Subcutaneous abdominal adipose tissue (tissue), 5 donors: ENCODE data around the gene SRPK3.

Experiments
- H3K27ac ChIP-seq: one replicate; pipeline ENCODE4 v1.7.0; 2013; ENCODE audit warnings: low read depth, mild to moderate bottlenecking, inconsistent platforms, low read length, moderate library complexity
- H3K27me3 ChIP-seq, 5 donors: one replicate each; pipeline ENCODE4 v1.7.0; 2013; ENCODE audit warnings: low read length in 5 of 5, inconsistent platforms in 1 of 5; ENCODE audit not compliant: control insufficient read depth in 5 of 5, insufficient read depth in 4 of 5
- H3K36me3 ChIP-seq, 5 donors: one replicate each; pipeline ENCODE4 v1.7.0; 2013; ENCODE audit warnings: low read length in 5 of 5; ENCODE audit not compliant: control insufficient read depth in 5 of 5, insufficient read depth in 5 of 5
- H3K4me1 ChIP-seq, 5 donors: one replicate each; pipeline ENCODE4 v1.7.0; 2013; ENCODE audit warnings: low read length in 5 of 5, mild to moderate bottlenecking in 3 of 5, moderate library complexity in 1 of 5; ENCODE audit not compliant: control insufficient read depth in 5 of 5, insufficient read depth in 5 of 5
- H3K4me3 ChIP-seq, 5 donors: one replicate each; pipeline ENCODE4 v1.7.0; 2013; ENCODE audit warnings: low read length in 5 of 5, low read depth in 1 of 5
- H3K9ac ChIP-seq, 5 donors: one replicate each; pipeline ENCODE4 v1.7.0; 2013; ENCODE audit warnings: low read length in 5 of 5, mild to moderate bottlenecking in 4 of 5, moderate library complexity in 3 of 5
- H3K9me3 ChIP-seq, 5 donors: one replicate each; pipeline ENCODE4 v1.7.0; 2013; ENCODE audit warnings: low read length in 5 of 5; ENCODE audit not compliant: control insufficient read depth in 5 of 5
- donor health status: healthy.
- donor health status: healthy.
- donor health status: healthy.
- donor health status: healthy.
- donor health status: healthy.

The SRPK3 gene

GRCh38 chrX:153780678-153781427 is at the start of gene SRPK3:
SRPK3 (plus strand) TSS chrX:153781041; CDS start chrX:153781087, 46 bp downstream.
- Histone ChIP-seq H3K36me3 (peaks cover 0 to 19% (median 10%) of the 10 kb centered on the region in 5 donors), H3K27ac (no peak within 1 kb of the TSS), H3K9ac (no peak within 1 kb of the TSS), H3K9me3 (no peaks in the 10 kb centered on the region), H3K4me1 (peaks cover 0 to 22% (median 10%) of the 10 kb centered on the region in 5 donors), H3K4me3 (no peak within 1 kb of the TSS), H3K27me3 (peaks cover 7 to 26% (median 17%) of the 10 kb centered on the region in 5 donors)

DNA sequence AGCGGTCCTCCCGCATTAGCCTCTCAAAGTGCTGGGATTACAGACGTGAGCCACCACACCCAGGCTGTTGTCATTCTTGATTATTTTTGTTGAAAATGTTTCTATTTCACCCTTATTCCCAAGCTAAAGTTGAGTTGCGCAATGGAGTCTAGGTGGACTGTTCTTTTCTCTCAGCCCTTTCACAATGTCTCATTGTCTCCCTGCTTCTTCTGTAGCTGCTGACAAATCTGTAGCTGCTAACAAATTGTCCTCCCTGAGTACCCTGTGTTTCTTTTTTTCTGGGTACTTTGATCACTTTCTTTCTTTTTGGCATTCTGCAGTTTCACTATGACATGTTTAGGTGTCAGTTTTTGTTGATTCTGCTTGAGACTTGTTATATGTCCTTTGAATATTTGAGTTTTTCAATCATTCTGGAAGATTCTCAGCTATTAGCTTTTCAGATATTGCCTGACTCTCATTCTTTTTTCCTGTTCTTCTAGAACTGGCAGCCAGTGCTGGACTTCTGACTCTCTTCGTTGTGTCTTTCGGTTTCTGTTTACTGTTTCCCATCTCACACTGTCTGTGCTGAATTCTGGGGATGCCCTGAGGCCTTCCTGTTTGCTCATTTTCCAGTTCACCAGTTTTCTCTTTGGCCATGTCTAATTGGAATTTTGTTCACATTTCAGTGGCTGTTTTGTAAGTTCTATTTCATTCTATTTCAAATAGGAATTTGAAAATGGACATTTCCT is 49.6 kb upstream of the SRPK3 start:
- no peak overlapping the region for H3K27ac ChIP-seq
- H3K9ac ChIP-seq, result no peak overlapping the region
- H3K9me3 ChIP-seq, result peaks cover 4 to 13% (median 9%) of the 10 kb centered on the region in 5 donors
- peaks cover 0 to 9% (median 0%) of the 10 kb centered on the region in 5 donors for H3K27me3 ChIP-seq
- no peak overlapping the region for H3K4me3 ChIP-seq
- H3K36me3 ChIP-seq, result peaks cover 0 to 9% (median 7%) of the 10 kb centered on the region in 5 donors
- peaks cover 9 to 29% (median 25%) of the 10 kb centered on the region in 5 donors for H3K4me1 ChIP-seq

DNA sequence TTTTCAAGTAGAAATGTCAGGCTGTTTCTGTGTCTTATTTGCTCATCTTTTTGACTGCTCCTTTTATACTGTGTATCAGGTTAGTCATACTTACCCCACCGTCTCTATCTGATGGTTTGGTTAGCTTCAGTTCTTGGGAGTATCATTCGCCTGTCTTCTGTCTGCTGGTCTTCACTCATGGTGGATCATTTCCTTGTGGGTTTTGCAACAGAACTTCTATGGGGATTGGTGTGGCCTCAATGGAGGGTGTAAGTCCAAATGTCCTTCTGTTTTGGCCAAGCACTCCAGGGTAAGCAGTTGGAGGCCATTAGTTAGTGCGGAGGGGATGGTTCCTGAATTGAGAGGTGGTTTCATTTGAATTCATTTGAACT is 49.0 kb upstream of the SRPK3 start:
- Histone ChIP-seq H3K27ac (no peak overlapping the region), H3K4me3 (no peak overlapping the region), H3K4me1 (peaks cover 9 to 23% (median 20%) of the 10 kb centered on the region in 5 donors), H3K36me3 (peaks cover 0 to 14% (median 9%) of the 10 kb centered on the region in 5 donors), H3K27me3 (peaks cover 0 to 9% (median 0%) of the 10 kb centered on the region in 5 donors), H3K9me3 (peaks cover 4 to 13% (median 9%) of the 10 kb centered on the region in 5 donors), H3K9ac (no peak overlapping the region)

DNA sequence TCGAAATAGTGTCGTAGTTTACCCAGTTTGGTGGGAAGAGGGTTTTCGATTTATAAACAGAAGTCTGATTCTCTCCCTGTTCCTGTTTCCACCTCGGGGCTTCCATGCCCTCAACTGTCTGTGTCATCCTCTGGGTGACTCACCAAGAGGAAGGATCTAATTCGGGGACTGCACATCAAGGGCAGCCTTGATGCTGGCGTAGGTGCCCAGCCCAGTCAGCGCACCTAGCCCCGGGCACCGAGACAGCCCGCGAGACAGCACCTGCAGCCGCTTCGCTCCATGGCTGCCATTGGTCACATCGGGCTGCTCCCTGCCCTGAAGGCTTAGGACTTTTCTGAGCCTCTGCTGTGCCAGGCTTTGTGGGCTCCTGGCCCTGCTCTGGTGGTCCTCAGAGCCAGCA is 48.4 kb upstream of the SRPK3 start:
- H3K9ac ChIP-seq, result no peak overlapping the region
- H3K9me3 ChIP-seq, result peaks cover 4 to 13% (median 9%) of the 10 kb centered on the region in 5 donors
- H3K27ac ChIP-seq, result no peak overlapping the region
- peaks cover 5 to 17% (median 14%) of the 10 kb centered on the region in 5 donors for H3K4me1 ChIP-seq
- H3K36me3 ChIP-seq, result peaks cover 0 to 20% (median 13%) of the 10 kb centered on the region in 5 donors
- H3K4me3 ChIP-seq, result no peak overlapping the region
- H3K27me3 ChIP-seq, result peaks cover 0 to 7% (median 0%) of the 10 kb centered on the region in 5 donors

- Histone ChIP-seq H3K9ac (no peak overlapping the region), H3K36me3 (peaks cover 0 to 23% (median 15%) of the 10 kb centered on the region in 5 donors), H3K4me3 (no peak overlapping the region), H3K4me1 (peaks cover 0 to 4% (median 2%) of the 10 kb centered on the region in 5 donors), H3K9me3 (peaks cover 4 to 13% (median 9%) of the 10 kb centered on the region in 5 donors), H3K27me3 (peaks cover 0 to 2% (median 0%) of the 10 kb centered on the region in 5 donors), H3K27ac (no peak overlapping the region)
Measured at GRCh38 chrX:153733651-153734240, 47.1 kb upstream of the SRPK3 start.

- peaks cover 0 to 2% (median 0%) of the 10 kb centered on the region in 5 donors for H3K27me3 ChIP-seq
- peaks cover 4 to 13% (median 9%) of the 10 kb centered on the region in 5 donors for H3K9me3 ChIP-seq
- no peak overlapping the region for H3K27ac ChIP-seq
- peaks cover 0 to 27% (median 13%) of the 10 kb centered on the region in 5 donors for H3K36me3 ChIP-seq
- no peak overlapping the region for H3K9ac ChIP-seq
- H3K4me1 ChIP-seq, result no peaks in the 10 kb centered on the region
- H3K4me3 ChIP-seq, result no peak overlapping the region
Measured at GRCh38 chrX:153734871-153735270, 46.0 kb upstream of the SRPK3 start.

GRCh38 chrX:153735274-153735673 is 45.6 kb upstream of the SRPK3 start:
- H3K36me3 ChIP-seq, result peaks cover 0 to 31% (median 13%) of the 10 kb centered on the region in 5 donors
- H3K27me3 ChIP-seq, result peaks cover 0 to 6% (median 2%) of the 10 kb centered on the region in 5 donors
- H3K9me3 ChIP-seq, result peaks cover 4 to 13% (median 9%) of the 10 kb centered on the region in 5 donors
- H3K9ac ChIP-seq, result no peak overlapping the region
- H3K4me3 ChIP-seq, result no peak overlapping the region
- H3K27ac ChIP-seq, result no peak overlapping the region
- H3K4me1 ChIP-seq, result no peaks in the 10 kb centered on the region

GRCh38 chrX:153736071-153736820 is 44.6 kb upstream of the SRPK3 start:
- no peak overlapping the region for H3K27ac ChIP-seq
- peaks cover 4 to 13% (median 9%) of the 10 kb centered on the region in 5 donors for H3K9me3 ChIP-seq
- peaks cover 0 to 8% (median 2%) of the 10 kb centered on the region in 5 donors for H3K27me3 ChIP-seq
- no peaks in the 10 kb centered on the region for H3K4me1 ChIP-seq
- peaks cover 0 to 35% (median 15%) of the 10 kb centered on the region in 5 donors for H3K36me3 ChIP-seq
- no peak overlapping the region for H3K9ac ChIP-seq
- no peak overlapping the region for H3K4me3 ChIP-seq

DNA sequence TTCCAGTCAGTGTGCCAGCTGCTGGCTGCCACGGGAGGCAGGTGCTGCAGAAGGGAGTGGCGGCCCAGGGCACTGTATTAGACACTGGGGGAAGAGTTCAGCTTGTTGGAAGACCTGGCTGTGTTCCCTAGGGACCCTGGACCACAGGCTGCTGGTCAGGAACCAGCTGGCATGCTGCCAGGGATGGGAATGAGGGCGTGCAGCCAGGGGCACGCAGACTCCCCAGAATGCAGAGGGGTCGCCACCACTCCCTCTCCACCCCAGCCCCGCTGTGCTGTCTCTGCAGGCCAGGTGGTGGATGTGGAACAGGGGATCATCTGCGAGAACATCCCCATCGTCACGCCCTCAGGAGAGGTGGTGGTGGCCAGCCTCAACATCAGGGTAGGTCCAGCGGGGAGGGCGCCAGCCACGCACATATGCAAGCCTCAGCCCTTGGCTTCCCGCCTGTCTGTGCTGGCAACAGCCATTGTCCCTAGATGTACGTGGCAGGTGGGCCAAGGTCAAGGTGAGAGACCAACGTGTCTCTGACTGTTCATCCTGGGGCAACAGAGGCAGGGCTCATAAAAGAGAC is 43.9 kb upstream of the SRPK3 start:
- no peak overlapping the region for H3K4me3 ChIP-seq
- H3K27ac ChIP-seq, result no peak overlapping the region
- peaks cover 2 to 7% (median 4%) of the 10 kb centered on the region in 5 donors for H3K9me3 ChIP-seq
- H3K9ac ChIP-seq, result no peak overlapping the region
- peaks cover 0 to 35% (median 15%) of the 10 kb centered on the region in 5 donors for H3K36me3 ChIP-seq
- H3K27me3 ChIP-seq, result peaks cover 0 to 10% (median 2%) of the 10 kb centered on the region in 5 donors
- H3K4me1 ChIP-seq, result no peaks in the 10 kb centered on the region
